ENCODE data around the gene SDK2.

GRCh38 chr17:73386561-73386960 lies 257.7 kb downstream of the SDK2 start:
- no peak for TF ChIP-seq TAF1 (IDR thresholded peaks at IDR 0.05; ENCODE audit: control insufficient read depth, extremely low read depth, insufficient read depth, low read length, severe bottlenecking)
- TF ChIP-seq ASH1L (IDR thresholded peaks at IDR 0.05; ENCODE audit: borderline replicate concordance, low read depth, partially characterized antibody) = no peak
- TF ChIP-seq WHSC1 (IDR thresholded peaks at IDR 0.05; ENCODE audit: low read length) = no peak

Measured in K562 (cell line).